Neural progenitor cell (in vitro differentiated cells): Measurements from ENCODE around the gene TMEM131L.
"Not testable (repeated sequence)": the region's sequence is repeated elsewhere in the genome, so short reads cannot be mapped to it uniquely, and the experiment has no call there.

ENCODE experiments used
- CTCF ChIP-seq: fragments of 200-600 bp; sonication (generic); IDR thresholded peaks from 2 replicates; pipeline ENCODE4 v1.5.1; 2017; ENCODE audit warnings: antibody characterized with exemption, mild to moderate bottlenecking
- EZH2 ChIP-seq: fragments of 200-600 bp; sonication (generic); IDR thresholded peaks from 2 replicates; pipeline ENCODE4 v1.6.1; 2017; ENCODE audit warnings: antibody characterized with exemption, mild to moderate bottlenecking, moderate library complexity
- EZH2phosphoT487 ChIP-seq: fragments of 200-600 bp; sonication (generic); IDR thresholded peaks from 2 replicates; pipeline ENCODE4 v1.6.1; 2017; ENCODE audit warnings: antibody characterized with exemption

GRCh38 chr4:153666505-153666904 lies 200.3 kb downstream of the TMEM131L start:
- not testable (repeated sequence) for TF ChIP-seq CTCF, EZH2, EZH2phosphoT487
